Measurements from ENCODE around the gene MTCP1. TPM values are rescaled to one million over a fixed set of nuclear protein-coding genes. Genes with fewer than 3 reads are reported as not detected.

Gene MTCP1
- total and polyA plus RNA-seq, 9 of the 15 experiments (the other 6 are each of a cell fraction or from before 2014, with no cell fraction given): 12.7 to 28.0 (median 22.9) TPM

GRCh38 chrX:155070975-155071693 is at the start of gene MTCP1, which contains the start of the genes BRCC3 and CMC4 (continued):
- TF ChIP-seq FOS (IDR thresholded peaks at IDR 0.05; ENCODE audit: extremely low read depth, insufficient read length): no peak
- no peak for TF ChIP-seq ZNF780A (CRISPR knock-in tag; IDR thresholded peaks at IDR 0.05)
- TF ChIP-seq ZFP91 (CRISPR knock-in tag; IDR thresholded peaks at IDR 0.05): no peak
- no peak for TF ChIP-seq GATAD2A (IDR thresholded peaks at IDR 0.05)
- no peak for TF ChIP-seq ZC3H4 (CRISPR knock-in tag; IDR thresholded peaks at IDR 0.05; ENCODE audit: borderline replicate concordance)
- no peak for TF ChIP-seq HDAC8 (tag; IDR thresholded peaks at IDR 0.05)
- no peak for TF ChIP-seq SRF (CRISPR knock-in tag; IDR thresholded peaks at IDR 0.05)
- TF ChIP-seq MIER1 (IDR thresholded peaks at IDR 0.05; ENCODE audit: low read depth): no peak
- TF ChIP-seq THRA (IDR thresholded peaks at IDR 0.05): no peak
- no peak for TF ChIP-seq TEAD1 (CRISPR knock-in tag; IDR thresholded peaks at IDR 0.05)
- TF ChIP-seq ZBTB5 (IDR thresholded peaks at IDR 0.05): no peak
- TF ChIP-seq SIX5 (IDR thresholded peaks at IDR 0.05; ENCODE audit: borderline replicate concordance in 1 of 2, insufficient read depth in 1 of 2, low read depth in 1 of 2, low read length in 2 of 2): no peak
- peak; percentile 17; the same call in 1 of the 2 replicates for TF ChIP-seq MYC (IDR thresholded peaks at IDR 0.05; ENCODE audit: low read depth, low read length)
- no peak for TF ChIP-seq MYC (CRISPR knock-in tag; IDR thresholded peaks at IDR 0.05; ENCODE audit: borderline replicate concordance, low read depth)
- TF ChIP-seq ZBTB11 (CRISPR knock-in tag; IDR thresholded peaks at IDR 0.05): no peak; a peak in 1 of 6 replicates
- peak; percentile 27 for TF ChIP-seq NFIC (IDR thresholded peaks at IDR 0.05)
- TF ChIP-seq CBX2 (IDR thresholded peaks at IDR 0.05; ENCODE audit: insufficient read depth, low read length, poor library complexity, severe bottlenecking): no peak
- no peak for TF ChIP-seq CHD2 (IDR thresholded peaks at IDR 0.05; ENCODE audit: low read depth, low read length)
- no peak for TF ChIP-seq RBM34 (IDR thresholded peaks at IDR 0.05; ENCODE audit: borderline replicate concordance, insufficient read depth, low read length)
